Endothelial cell of umbilical vein (primary cell): Measurements from ENCODE around the gene ATP6V0A4.

Experiments used
- MYC ChIP-seq: IDR thresholded peaks from one replicate; pipeline ENCODE4 v1.6.1; 2011; ENCODE audit warnings: mild to moderate bottlenecking, low read depth, low read length
- POLR2AphosphoS5 ChIP-seq: IDR thresholded peaks from 2 replicates; pipeline ENCODE4 v1.6.1; 2012; ENCODE audit warnings: low read depth, mild to moderate bottlenecking, control low read depth, low read length, moderate library complexity; ENCODE audit not compliant: insufficient read depth
- TF ChIP-seq, protein P1 (sequence below), 2 donors: IDR thresholded peaks; 1 replicate in 1 of 2; 2 replicates in 1 of 2; pipeline ENCODE4 v1.5.1; 2011; ENCODE audit warnings: low read length in 2 of 2, mild to moderate bottlenecking in 2 of 2, moderate library complexity in 2 of 2, control low read depth in 1 of 2, inconsistent platforms in 1 of 2, low read depth in 1 of 2; ENCODE audit not compliant: insufficient read depth in 1 of 2; ENCODE audit errors: extremely low read depth in 1 of 2

DNA sequence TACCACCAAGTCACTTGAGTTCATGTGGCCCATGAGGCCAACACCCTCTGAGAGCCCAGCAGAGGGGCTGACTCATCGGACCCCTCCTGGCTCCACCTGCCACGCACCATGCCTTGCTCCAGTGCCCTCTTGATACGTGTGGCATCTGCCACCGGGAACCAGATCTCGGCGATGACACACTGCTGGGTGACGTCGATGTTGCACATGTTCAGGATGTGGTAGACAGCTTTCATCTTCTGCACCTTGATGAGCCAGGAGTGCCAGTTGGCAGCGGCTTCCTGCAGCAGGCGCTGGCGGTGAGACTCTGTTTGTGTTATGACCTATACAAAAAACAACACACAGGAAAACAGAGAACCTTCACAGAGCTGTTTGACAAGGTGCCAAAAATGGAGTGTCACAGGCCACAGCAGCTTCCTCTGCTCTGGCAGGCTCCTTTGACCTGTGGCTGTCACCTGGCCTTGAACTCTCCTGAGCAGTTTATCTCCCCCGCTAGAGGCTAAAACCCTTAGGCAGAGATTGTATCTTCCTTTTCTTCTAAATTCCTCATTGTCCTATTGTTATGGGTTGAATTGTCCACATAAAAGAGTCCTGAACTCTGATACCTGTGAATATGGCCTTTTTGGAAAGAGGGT is 45.4 kb downstream of the ATP6V0A4 start:
- TF ChIP-seq, protein P1, sequence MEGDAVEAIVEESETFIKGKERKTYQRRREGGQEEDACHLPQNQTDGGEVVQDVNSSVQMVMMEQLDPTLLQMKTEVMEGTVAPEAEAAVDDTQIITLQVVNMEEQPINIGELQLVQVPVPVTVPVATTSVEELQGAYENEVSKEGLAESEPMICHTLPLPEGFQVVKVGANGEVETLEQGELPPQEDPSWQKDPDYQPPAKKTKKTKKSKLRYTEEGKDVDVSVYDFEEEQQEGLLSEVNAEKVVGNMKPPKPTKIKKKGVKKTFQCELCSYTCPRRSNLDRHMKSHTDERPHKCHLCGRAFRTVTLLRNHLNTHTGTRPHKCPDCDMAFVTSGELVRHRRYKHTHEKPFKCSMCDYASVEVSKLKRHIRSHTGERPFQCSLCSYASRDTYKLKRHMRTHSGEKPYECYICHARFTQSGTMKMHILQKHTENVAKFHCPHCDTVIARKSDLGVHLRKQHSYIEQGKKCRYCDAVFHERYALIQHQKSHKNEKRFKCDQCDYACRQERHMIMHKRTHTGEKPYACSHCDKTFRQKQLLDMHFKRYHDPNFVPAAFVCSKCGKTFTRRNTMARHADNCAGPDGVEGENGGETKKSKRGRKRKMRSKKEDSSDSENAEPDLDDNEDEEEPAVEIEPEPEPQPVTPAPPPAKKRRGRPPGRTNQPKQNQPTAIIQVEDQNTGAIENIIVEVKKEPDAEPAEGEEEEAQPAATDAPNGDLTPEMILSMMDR (IDR thresholded peaks at IDR 0.05; ENCODE audit: extremely low read depth in 1 of 2, insufficient read depth in 1 of 2, low read depth in 1 of 2, low read length in 2 of 2) = no peak
- TF ChIP-seq MYC (no peak), POLR2AphosphoS5 (no peak)
